ENCODE measurements around the gene SLC12A2. TPM values are rescaled to one million over a fixed set of nuclear protein-coding genes. Genes with fewer than 3 reads are reported as not detected.

The SLC12A2 gene
- total and polyA plus RNA-seq, 7 donors: 1.7 to 25.8 (median 11.7) TPM

DNA sequence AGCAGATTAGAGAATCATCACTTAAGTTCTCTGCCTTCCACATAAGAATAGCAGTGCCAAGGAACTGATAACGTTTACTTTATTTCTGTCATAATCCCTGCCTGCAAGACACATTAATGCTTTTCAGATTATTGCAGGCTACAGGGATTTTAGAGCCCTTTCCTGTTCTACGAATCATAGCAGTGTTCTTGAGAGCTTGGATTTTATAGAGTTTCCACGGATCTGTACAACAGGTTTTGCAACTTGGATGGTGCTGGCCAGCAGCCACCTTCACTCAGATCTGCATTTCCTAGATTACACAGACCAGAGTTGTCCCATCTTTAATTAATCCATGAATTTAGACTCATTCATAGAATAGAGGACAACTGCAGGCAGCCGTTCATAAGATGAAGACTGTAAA, 38.1 kb downstream of the SLC12A2 start:
- 41 to 55% (median 45%) methylated on average over 4 of the region's 4 CpGs for WGBS, 3 donors
- Histone ChIP-seq H3K36me3 (ENCODE audit: insufficient read depth in 1 of 2, low read depth in 1 of 2) (peaks cover 0 to 25% of the 10 kb centered on the region in 2 donors), H3K4me3 (no peak overlapping the region), H3K9me3 (peaks cover 13% of the 10 kb centered on the region), H3K27me3 (ENCODE audit: insufficient read depth in 3 of 3, low read length in 2 of 3) (no peaks in the 10 kb centered on the region), H3K4me1 (peaks cover 7% of the 10 kb centered on the region), H3K27ac (no peak overlapping the region)
- DNase-seq (no peak), ATAC-seq (no peak)
- TF ChIP-seq, protein P1, sequence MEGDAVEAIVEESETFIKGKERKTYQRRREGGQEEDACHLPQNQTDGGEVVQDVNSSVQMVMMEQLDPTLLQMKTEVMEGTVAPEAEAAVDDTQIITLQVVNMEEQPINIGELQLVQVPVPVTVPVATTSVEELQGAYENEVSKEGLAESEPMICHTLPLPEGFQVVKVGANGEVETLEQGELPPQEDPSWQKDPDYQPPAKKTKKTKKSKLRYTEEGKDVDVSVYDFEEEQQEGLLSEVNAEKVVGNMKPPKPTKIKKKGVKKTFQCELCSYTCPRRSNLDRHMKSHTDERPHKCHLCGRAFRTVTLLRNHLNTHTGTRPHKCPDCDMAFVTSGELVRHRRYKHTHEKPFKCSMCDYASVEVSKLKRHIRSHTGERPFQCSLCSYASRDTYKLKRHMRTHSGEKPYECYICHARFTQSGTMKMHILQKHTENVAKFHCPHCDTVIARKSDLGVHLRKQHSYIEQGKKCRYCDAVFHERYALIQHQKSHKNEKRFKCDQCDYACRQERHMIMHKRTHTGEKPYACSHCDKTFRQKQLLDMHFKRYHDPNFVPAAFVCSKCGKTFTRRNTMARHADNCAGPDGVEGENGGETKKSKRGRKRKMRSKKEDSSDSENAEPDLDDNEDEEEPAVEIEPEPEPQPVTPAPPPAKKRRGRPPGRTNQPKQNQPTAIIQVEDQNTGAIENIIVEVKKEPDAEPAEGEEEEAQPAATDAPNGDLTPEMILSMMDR (IDR thresholded peaks at IDR 0.05): no peak
- intact Hi-C loops (cut with DNase I): no loop called here

DNA sequence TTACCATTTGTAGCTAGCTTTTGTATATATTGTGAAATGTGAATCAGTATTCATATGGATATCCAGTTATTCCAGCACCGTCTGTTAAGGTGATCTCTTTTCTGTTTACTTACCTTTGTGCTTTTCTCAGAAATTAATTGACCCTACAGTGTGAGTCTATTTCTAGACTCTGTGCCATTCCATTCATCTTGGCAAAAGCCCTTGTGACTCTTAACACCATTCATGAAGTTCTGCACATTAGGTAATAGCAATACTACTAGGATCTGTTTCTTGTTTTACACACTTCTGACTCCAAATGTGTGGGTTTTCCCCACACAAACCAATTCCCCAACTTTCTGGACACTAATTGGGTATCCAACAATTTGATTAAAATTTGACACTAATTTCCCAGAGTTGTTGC, 40.4 kb downstream of the SLC12A2 start:
- ATAC-seq (peak in 3 of 4 donors; percentile 39 to 77 (median 59)), DNase-seq (no peak)
- TF ChIP-seq, protein P1 (IDR thresholded peaks at IDR 0.05): no peak
- 28 to 39% (median 32%) methylated on average over 1 of the region's 1 CpG for WGBS, 3 donors
- Histone ChIP-seq H3K36me3 (ENCODE audit: insufficient read depth in 1 of 2, low read depth in 1 of 2) (peaks cover 0 to 2% of the 10 kb centered on the region in 2 donors), H3K27ac (no peak overlapping the region), H3K4me1 (peaks cover 7% of the 10 kb centered on the region), H3K9me3 (peaks cover 6% of the 10 kb centered on the region), H3K4me3 (no peak overlapping the region), H3K27me3 (ENCODE audit: insufficient read depth in 3 of 3, low read length in 2 of 3) (no peaks in the 10 kb centered on the region)
- intact Hi-C loops (cut with DNase I): no loop called here

DNA sequence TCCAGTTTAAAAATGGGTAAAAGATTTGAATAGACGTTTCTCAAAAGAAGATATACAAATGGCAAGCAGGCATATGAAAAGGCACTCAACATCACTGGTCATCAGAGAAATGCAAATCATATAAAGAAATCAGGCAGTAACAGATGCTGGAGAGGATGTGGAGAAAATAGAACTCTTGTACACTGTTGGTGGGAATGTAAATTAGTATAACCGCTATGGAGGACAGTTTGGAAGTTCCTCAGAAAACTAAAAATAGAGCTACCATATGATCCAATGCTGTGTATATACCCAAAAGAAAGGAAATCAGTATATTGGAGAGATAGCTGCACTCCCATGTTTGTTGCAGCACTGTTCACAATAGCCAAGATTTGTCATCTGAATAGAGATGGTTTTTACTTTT, 42.7 kb downstream of the SLC12A2 start:
- Histone ChIP-seq H3K27ac (no peak overlapping the region), H3K36me3 (ENCODE audit: insufficient read depth in 1 of 2, low read depth in 1 of 2) (peaks cover 0 to 7% of the 10 kb centered on the region in 2 donors), H3K4me3 (no peak overlapping the region), H3K27me3 (ENCODE audit: insufficient read depth in 3 of 3, low read length in 2 of 3) (no peaks in the 10 kb centered on the region), H3K4me1 (peaks cover 7% of the 10 kb centered on the region), H3K9me3 (no peaks in the 10 kb centered on the region)
- intact Hi-C loops (cut with DNase I): no loop called here
- no peak for ATAC-seq
- DNase-seq: no peak
- WGBS, 3 donors: 72 to 80% (median 75%) methylated on average over 2 of the region's 2 CpGs
- TF ChIP-seq, protein P1 (IDR thresholded peaks at IDR 0.05): no peak

DNA sequence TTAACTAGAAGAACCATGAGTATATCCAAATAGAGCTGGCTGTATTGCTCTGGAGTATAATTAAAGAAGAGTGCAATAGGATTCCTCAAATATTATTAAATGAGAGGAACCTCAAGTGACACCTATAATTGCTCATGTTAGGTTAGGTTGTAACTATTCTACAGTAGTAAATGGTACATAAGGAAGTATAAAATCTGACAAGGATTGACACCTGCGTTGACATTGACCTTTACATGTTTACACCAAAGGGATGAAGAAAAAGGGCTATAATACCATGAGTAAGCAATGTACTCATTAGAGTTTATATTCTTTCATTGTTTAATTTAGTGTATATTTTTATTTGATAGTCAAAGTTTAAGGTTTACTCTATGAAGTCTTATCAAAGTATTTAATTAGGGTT, 48.9 kb downstream of the SLC12A2 start:
- WGBS, 3 donors: 93 to 94% (median 94%) methylated on average over 1 of the region's 1 CpG
- no peak for ATAC-seq
- no peak overlapping the region for H3K27ac ChIP-seq
- no peak overlapping the region for H3K4me3 ChIP-seq
- TF ChIP-seq, protein P1 (IDR thresholded peaks at IDR 0.05): no peak
- no peaks in the 10 kb centered on the region for H3K9me3 ChIP-seq
- no peak for DNase-seq
- intact Hi-C loops (cut with DNase I): no loop called here
- no peaks in the 10 kb centered on the region for H3K4me1 ChIP-seq
- H3K36me3 ChIP-seq (ENCODE audit: insufficient read depth in 1 of 2, low read depth in 1 of 2): peaks cover 0 to 66% of the 10 kb centered on the region in 2 donors
- no peaks in the 10 kb centered on the region for H3K27me3 ChIP-seq (ENCODE audit: insufficient read depth in 3 of 3, low read length in 2 of 3)

DNA sequence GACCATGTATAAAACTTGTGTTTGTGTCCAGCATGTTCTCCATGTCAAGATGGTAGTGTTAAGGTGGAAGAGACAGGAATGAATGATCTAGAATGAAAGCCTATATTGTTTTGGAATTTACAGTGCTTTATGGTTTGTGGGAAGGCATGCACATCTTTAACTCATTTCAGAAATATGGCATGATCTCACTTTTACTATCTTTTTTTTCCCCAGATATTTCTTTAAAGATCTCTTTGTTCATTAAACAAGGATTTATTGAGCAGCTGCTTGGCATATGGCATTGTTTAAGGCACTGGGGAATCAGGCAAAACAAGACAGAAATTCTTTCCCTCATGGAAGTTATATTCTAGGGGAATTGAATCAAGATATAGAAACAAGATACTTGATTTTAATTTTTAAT, 51.7 kb downstream of the SLC12A2 start:
- H3K27ac ChIP-seq: no peak overlapping the region
- no peak for ATAC-seq
- TF ChIP-seq, protein P1 (IDR thresholded peaks at IDR 0.05): no peak
- intact Hi-C loops (cut with DNase I): no loop called here
- no peak for DNase-seq
- no peak overlapping the region for H3K4me3 ChIP-seq
- peaks cover 0 to 94% of the 10 kb centered on the region in 2 donors for H3K36me3 ChIP-seq (ENCODE audit: insufficient read depth in 1 of 2, low read depth in 1 of 2)
- H3K9me3 ChIP-seq: no peaks in the 10 kb centered on the region
- H3K4me1 ChIP-seq: no peaks in the 10 kb centered on the region
- no peaks in the 10 kb centered on the region for H3K27me3 ChIP-seq (ENCODE audit: insufficient read depth in 3 of 3, low read length in 2 of 3)
